LHCN-M2 (cell line): Measurements from ENCODE around the gene FMNL2. TPM values are rescaled to one million over a fixed set of nuclear protein-coding genes. Genes with fewer than 3 reads are reported as not detected.

Experiments used
- total RNA-seq: library from RNA; depleted of rRNA; stranded (reverse); fragments of >200 nt; gene quantifications from 2 replicates; pipeline ENCODE4 v1.2.3, GENCODE V29; 2014; rRNA removed

Gene FMNL2
- total RNA-seq, 1 experiment from 2014 or later, result 11.6 TPM

Other genes with a start within 250 kb of the FMNL2 start
- 0.11 and 0.32 TPM in 2 replicates for gene CACNB4, start 236.1 kb upstream of the FMNL2 start, total RNA-seq
- 32.9 and 38.7 TPM in 2 replicates for gene STAM2, start 159.4 kb upstream of the FMNL2 start, total RNA-seq